PC-3 (cell line): Measurements from ENCODE around the gene PAPOLG. TPM values are rescaled to one million over a fixed set of nuclear protein-coding genes. Genes with fewer than 3 reads are reported as not detected.

ENCODE experiments used
- ATAC-seq: fragments of 200-7000 bp; cut with Tn5 transposase; 2 replicates; pipeline ENCODE4 v1.9.1; 2020; ENCODE audit warnings: mild to moderate bottlenecking, moderate library complexity
- BruUV-seq: library from RNA; stranded (reverse); fragments of 400-500 nt; replicated peaks from 2 replicates; lab custom pipeline; 2021; lab: Mats Ljungman, UMichigan
- CTCF ChIA-PET: fragments of 300-600 bp; sonication (Branson Sonifier 250); formaldehyde crosslinking; loops from one replicate; lab custom pipeline; 2022; ENCODE audit warnings: antibody characterized with exemption; lab: Charles Lee
- POLR2A ChIA-PET: fragments of 300-600 bp; sonication (Branson Sonifier 250); formaldehyde crosslinking; loops from one replicate; lab custom pipeline; 2022; ENCODE audit warnings: antibody characterized with exemption; ENCODE audit not compliant: unreplicated experiment; lab: Charles Lee
- DNase-seq: peaks from one replicate; pipeline ENCODE4 v3.0.0-alpha.2; 2015
- H2AFZ ChIP-seq: fragments of 300-600 bp; sonication (generic); 2 replicates; pipeline ENCODE4 v1.6.0; 2016; ENCODE audit warnings: antibody characterized with exemption, low read length
- H3F3A ChIP-seq: fragments of 300-600 bp; sonication (generic); one replicate; pipeline ENCODE4 v1.6.0; 2017; ENCODE audit warnings: antibody characterized with exemption, low read length, control low read depth, mild to moderate bottlenecking; ENCODE audit not compliant: unreplicated experiment
- H3K27ac ChIP-seq: fragments of 300-600 bp; sonication (generic); 2 replicates; pipeline ENCODE4 v1.5.1; 2016; ENCODE audit warnings: mild to moderate bottlenecking, low read length
- H3K27me3 ChIP-seq: fragments of 300-600 bp; sonication (generic); 2 replicates; pipeline ENCODE4 v1.6.1; 2016; ENCODE audit warnings: low read length, mixed read lengths
- H3K36me3 ChIP-seq: fragments of 300-600 bp; sonication (generic); 2 replicates; pipeline ENCODE4 v1.6.1; 2016; ENCODE audit warnings: low read depth, mixed run types, low read length, mixed read lengths
- H3K4me1 ChIP-seq: fragments of 300-600 bp; sonication (generic); 2 replicates; pipeline ENCODE4 v1.5.1; 2016; ENCODE audit warnings: low read length; ENCODE audit not compliant: insufficient read depth
- H3K4me2 ChIP-seq: fragments of 300-600 bp; sonication (generic); 2 replicates; pipeline ENCODE4 v1.6.0; 2016; ENCODE audit warnings: low read length
- H3K4me3 ChIP-seq: fragments of 300-600 bp; sonication (generic); 2 replicates; pipeline ENCODE4 v1.5.1; 2016; ENCODE audit warnings: mild to moderate bottlenecking, low read length, mixed read lengths
- H3K79me2 ChIP-seq: fragments of 300-600 bp; sonication (generic); 2 replicates; pipeline ENCODE4 v1.6.1; 2017; ENCODE audit warnings: low read length, mixed read lengths
- H3K9ac ChIP-seq: fragments of 300-600 bp; sonication (generic); 2 replicates; pipeline ENCODE4 v1.6.0; 2016; ENCODE audit warnings: mild to moderate bottlenecking, low read length
- H3K9me2 ChIP-seq: fragments of 300-600 bp; sonication (generic); replicated peaks from 2 replicates; pipeline ENCODE4 v1.6.1; 2016; ENCODE audit warnings: mixed run types, low read length, mixed read lengths
- H3K9me3 ChIP-seq: fragments of 300-600 bp; sonication (generic); 2 replicates; pipeline ENCODE4 v1.6.1; 2016; ENCODE audit warnings: low read length, mixed read lengths
- H4K20me1 ChIP-seq: fragments of 300-600 bp; sonication (generic); 2 replicates; pipeline ENCODE4 v1.6.1; 2016; ENCODE audit warnings: low read length, mixed read lengths
- EZH2 ChIP-seq: fragments of 300-600 bp; sonication (generic); IDR thresholded peaks from one replicate; pipeline ENCODE4 v1.6.1; 2017; ENCODE audit warnings: antibody characterized with exemption, mild to moderate bottlenecking, low read length; ENCODE audit not compliant: unreplicated experiment
- EZH2phosphoT487 ChIP-seq: fragments of 300-600 bp; sonication (generic); IDR thresholded peaks from 2 replicates; pipeline ENCODE4 v1.6.1; 2018; ENCODE audit warnings: mild to moderate bottlenecking, antibody characterized with exemption, low read length, borderline replicate concordance
- intact Hi-C: fragments of 100-400 bp; cut with micrococcal nuclease; formaldehyde crosslinking; loops from 2 replicates; pipeline ENCODE4 v1.9.0; 2023
- total RNA-seq: library from RNA; depleted of rRNA; stranded (reverse); fragments of >200 nt; gene quantifications from 2 replicates; pipeline ENCODE4 v1.2.3, GENCODE V29; 2014; rRNA removed
- TF ChIP-seq, protein P1 (sequence below): fragments of 300-600 bp; sonication (generic); conservative IDR thresholded peaks from 2 replicates; pipeline ENCODE4 v1.5.1; 2017; ENCODE audit warnings: antibody characterized with exemption, low read depth, mild to moderate bottlenecking, low read length

The PAPOLG gene
- total RNA-seq, 1 experiment from 2014 or later, result 7.1 TPM

DNA sequence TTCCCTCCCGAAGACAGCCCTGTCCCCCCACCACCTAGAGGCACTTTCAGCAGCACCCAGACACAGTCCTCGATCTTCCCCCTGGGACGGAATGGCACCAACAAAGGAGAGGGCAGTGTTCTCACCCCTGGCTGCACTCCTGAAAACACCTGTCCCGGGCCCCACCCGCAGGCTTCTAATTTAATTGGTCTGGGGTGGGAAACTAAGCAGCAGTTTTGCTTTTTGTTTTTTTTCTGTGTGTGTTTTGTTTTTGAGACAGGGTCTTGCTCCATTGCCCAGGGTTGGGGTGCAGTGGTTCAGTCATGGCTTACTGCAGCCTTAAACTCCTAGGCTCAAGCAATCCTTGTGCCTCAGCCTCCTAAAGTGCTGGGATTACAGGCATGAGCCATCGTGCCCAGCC, 86.9 kb downstream of the PAPOLG start:
- Histone ChIP-seq H4K20me1 (no peaks in the 10 kb centered on the region), H3K4me3 (no peak overlapping the region), H3K27me3 (no peaks in the 10 kb centered on the region), H3K4me1 (no peaks in the 10 kb centered on the region), H3K36me3 (no peaks in the 10 kb centered on the region), H3K9ac (no peak overlapping the region), H3F3A (no peaks in the 10 kb centered on the region), H3K9me3 (no peaks in the 10 kb centered on the region), H2AFZ (no peak overlapping the region), H3K79me2 (no peaks in the 10 kb centered on the region), H3K9me2 (no peaks in the 10 kb centered on the region), H3K27ac (no peak overlapping the region), H3K4me2 (no peak overlapping the region)
- no TSS peak for BruUV-seq
- intact Hi-C loops, result no loop called here
- TF ChIP-seq EZH2phosphoT487 (no peak), EZH2 (no peak)
- TF ChIP-seq, protein P1, sequence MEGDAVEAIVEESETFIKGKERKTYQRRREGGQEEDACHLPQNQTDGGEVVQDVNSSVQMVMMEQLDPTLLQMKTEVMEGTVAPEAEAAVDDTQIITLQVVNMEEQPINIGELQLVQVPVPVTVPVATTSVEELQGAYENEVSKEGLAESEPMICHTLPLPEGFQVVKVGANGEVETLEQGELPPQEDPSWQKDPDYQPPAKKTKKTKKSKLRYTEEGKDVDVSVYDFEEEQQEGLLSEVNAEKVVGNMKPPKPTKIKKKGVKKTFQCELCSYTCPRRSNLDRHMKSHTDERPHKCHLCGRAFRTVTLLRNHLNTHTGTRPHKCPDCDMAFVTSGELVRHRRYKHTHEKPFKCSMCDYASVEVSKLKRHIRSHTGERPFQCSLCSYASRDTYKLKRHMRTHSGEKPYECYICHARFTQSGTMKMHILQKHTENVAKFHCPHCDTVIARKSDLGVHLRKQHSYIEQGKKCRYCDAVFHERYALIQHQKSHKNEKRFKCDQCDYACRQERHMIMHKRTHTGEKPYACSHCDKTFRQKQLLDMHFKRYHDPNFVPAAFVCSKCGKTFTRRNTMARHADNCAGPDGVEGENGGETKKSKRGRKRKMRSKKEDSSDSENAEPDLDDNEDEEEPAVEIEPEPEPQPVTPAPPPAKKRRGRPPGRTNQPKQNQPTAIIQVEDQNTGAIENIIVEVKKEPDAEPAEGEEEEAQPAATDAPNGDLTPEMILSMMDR, result no peak
- DNase-seq (no peak), ATAC-seq (no peak)
- POLR2A ChIA-PET, result no interaction called here
- CTCF ChIA-PET, result no interaction called here

DNA sequence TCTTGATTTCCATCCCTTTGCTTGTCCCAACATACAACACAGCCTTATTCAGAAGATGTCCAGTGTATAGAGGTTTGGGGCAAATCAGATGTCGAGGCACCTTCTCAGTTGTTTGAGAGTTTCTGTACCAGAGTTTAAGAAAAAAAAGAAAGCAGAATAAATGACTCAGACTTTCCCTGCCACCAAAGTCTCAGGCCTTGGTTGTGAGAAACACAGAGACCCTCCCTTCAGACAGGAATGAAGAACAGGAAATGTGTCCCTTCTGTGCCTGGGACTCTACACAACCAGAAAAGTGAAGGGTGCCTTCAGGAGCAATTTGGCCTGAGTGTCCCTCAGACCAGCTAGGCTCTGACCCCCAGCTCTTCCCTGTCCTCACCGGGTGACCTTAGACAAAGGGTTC, 88.0 kb downstream of the PAPOLG start:
- H3K9me2 ChIP-seq, result no peaks in the 10 kb centered on the region
- ATAC-seq (no peak), DNase-seq (no peak)
- H3K27me3 ChIP-seq, result no peaks in the 10 kb centered on the region
- no peak overlapping the region for H3K27ac ChIP-seq
- no peaks in the 10 kb centered on the region for H3K4me1 ChIP-seq
- H4K20me1 ChIP-seq, result no peaks in the 10 kb centered on the region
- H2AFZ ChIP-seq, result no peak overlapping the region
- H3K9ac ChIP-seq, result no peak overlapping the region
- no peaks in the 10 kb centered on the region for H3K9me3 ChIP-seq
- H3F3A ChIP-seq, result no peaks in the 10 kb centered on the region
- no peaks in the 10 kb centered on the region for H3K36me3 ChIP-seq
- ChIA-PET POLR2A (no interaction called here), CTCF (no interaction called here)
- no peaks in the 10 kb centered on the region for H3K79me2 ChIP-seq
- BruUV-seq, result no TSS peak
- no peak overlapping the region for H3K4me3 ChIP-seq
- TF ChIP-seq EZH2phosphoT487 (no peak), EZH2 (no peak)
- TF ChIP-seq, protein P1, result no peak
- H3K4me2 ChIP-seq, result no peak overlapping the region
- intact Hi-C loops, result no loop called here

DNA sequence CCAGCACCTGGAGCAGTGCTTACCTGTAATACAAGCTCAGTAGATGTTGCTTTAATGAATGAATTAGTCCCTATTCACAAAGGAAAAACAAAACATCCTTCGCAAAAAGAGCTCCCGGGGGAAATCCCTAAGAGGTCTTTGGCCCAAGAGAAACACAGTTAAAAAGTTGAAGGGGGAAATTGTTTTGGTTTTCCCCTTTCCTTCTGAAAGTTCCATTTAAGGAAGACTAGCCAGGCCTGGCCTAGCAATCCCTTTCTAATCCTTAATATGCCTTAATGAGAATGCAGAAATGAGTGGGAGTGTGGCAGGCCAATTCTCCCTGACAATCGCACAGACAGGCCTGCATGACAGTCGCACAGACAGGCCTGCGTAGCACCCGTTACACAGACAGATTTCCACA, 91.8 kb downstream of the PAPOLG start:
- H4K20me1 ChIP-seq, result no peaks in the 10 kb centered on the region
- ATAC-seq (no peak), DNase-seq (no peak)
- no peak overlapping the region for H3K9ac ChIP-seq
- H3K4me2 ChIP-seq, result no peak overlapping the region
- H3K79me2 ChIP-seq, result no peaks in the 10 kb centered on the region
- H3K36me3 ChIP-seq, result no peaks in the 10 kb centered on the region
- no peaks in the 10 kb centered on the region for H3F3A ChIP-seq
- CTCF ChIA-PET, result no interaction called here
- no peak overlapping the region for H3K4me3 ChIP-seq
- TF ChIP-seq, protein P1, result no peak
- TF ChIP-seq EZH2, result no peak
- no peak for TF ChIP-seq EZH2phosphoT487
- no peaks in the 10 kb centered on the region for H3K9me3 ChIP-seq
- H3K4me1 ChIP-seq, result no peaks in the 10 kb centered on the region
- H3K27me3 ChIP-seq, result no peaks in the 10 kb centered on the region
- no peak overlapping the region for H2AFZ ChIP-seq
- no peak overlapping the region for H3K27ac ChIP-seq
- H3K9me2 ChIP-seq, result no peaks in the 10 kb centered on the region
- POLR2A ChIA-PET, result no interaction called here
- intact Hi-C loops, result no loop called here
- no TSS peak for BruUV-seq

Other genes starting within 250 kb of the PAPOLG start
- 3.1 and 4.6 TPM in 2 replicates for gene BCL11A, start 202.6 kb upstream of the PAPOLG start, total RNA-seq
- gene REL, start 125.3 kb downstream of the PAPOLG start, total RNA-seq, result 7.3 and 8.9 TPM in 2 replicates